PC-3 (cell line): Measurements from ENCODE around the gene ASIC3.

ENCODE experiments used
- EZH2 ChIP-seq: fragments of 300-600 bp; sonication (generic); IDR thresholded peaks from one replicate; pipeline ENCODE4 v1.6.1; 2017; ENCODE audit warnings: antibody characterized with exemption, mild to moderate bottlenecking, low read length; ENCODE audit not compliant: unreplicated experiment
- TF ChIP-seq, protein P1 (sequence below): fragments of 300-600 bp; sonication (generic); conservative IDR thresholded peaks from 2 replicates; pipeline ENCODE4 v1.5.1; 2017; ENCODE audit warnings: antibody characterized with exemption, low read depth, mild to moderate bottlenecking, low read length

DNA sequence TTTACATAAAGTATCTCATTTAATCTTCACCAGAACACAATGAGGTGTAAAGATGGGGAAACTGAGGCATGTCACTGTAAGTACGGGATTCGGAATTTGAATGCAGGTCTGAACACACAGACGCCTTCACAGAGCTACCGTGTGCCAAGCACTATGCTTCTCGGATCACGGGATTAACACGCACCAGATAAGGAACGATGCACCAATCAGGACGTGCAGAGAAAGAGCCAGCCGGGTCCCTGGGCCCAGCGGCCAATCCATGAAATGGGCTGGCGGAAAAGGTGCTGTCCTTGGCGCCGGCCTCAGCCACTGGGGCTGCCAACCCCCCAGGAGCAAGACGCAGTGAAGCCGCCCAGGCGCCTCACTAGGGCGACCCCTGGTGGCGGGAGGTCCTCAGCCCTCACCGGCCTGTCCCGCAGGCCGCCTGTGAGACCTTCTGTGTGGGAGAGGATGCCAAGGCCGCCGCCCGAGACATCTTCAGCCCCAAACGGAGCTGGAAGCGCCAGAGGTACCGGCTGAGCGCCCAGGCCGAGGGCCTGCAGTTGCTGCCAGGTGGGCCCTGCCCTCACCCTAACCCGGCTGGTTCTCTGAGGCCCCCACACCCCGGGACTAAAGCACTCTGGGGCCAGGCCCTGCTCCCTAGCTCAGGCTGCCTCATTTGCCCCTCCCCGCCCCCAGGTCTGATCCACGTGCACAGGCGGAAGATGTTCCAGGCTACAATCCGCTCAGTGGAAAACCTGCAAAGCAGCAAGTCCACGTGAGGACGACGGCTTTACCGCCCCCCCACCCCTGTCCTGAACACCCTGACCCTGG lies 39.6 kb upstream of the ASIC3 start:
- TF ChIP-seq, protein P1, sequence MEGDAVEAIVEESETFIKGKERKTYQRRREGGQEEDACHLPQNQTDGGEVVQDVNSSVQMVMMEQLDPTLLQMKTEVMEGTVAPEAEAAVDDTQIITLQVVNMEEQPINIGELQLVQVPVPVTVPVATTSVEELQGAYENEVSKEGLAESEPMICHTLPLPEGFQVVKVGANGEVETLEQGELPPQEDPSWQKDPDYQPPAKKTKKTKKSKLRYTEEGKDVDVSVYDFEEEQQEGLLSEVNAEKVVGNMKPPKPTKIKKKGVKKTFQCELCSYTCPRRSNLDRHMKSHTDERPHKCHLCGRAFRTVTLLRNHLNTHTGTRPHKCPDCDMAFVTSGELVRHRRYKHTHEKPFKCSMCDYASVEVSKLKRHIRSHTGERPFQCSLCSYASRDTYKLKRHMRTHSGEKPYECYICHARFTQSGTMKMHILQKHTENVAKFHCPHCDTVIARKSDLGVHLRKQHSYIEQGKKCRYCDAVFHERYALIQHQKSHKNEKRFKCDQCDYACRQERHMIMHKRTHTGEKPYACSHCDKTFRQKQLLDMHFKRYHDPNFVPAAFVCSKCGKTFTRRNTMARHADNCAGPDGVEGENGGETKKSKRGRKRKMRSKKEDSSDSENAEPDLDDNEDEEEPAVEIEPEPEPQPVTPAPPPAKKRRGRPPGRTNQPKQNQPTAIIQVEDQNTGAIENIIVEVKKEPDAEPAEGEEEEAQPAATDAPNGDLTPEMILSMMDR: peak; percentile 60
- TF ChIP-seq EZH2: no peak
